ENCODE results near the gene AMPH.

DNA sequence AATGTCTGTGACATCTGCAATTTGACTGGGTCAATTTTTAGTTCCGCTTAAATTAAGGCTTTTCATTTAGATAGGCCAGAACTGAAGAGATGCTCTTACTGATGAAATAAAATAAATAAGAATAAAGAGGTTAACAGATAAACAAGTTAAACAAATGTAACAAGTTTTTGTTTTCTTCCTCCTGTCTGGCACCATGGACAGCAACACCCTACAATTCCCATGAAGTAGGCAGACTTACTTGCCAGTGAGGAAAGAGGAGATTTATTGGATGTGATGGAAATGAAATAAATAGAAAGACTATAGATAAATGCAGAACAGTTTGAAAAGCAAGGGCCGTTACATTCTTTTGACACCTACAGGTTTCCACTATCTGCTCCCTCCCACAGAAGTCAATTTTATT lies 118.5 kb downstream of the AMPH start:
- TF ChIP-seq ZNF384 (IDR thresholded peaks at IDR 0.05) (no peak), SP1 (IDR thresholded peaks at IDR 0.05) (no peak), HDGF (IDR thresholded peaks at IDR 0.05; ENCODE audit: borderline replicate concordance) (no peak), FOXM1 (IDR thresholded peaks at IDR 0.05; ENCODE audit: borderline replicate concordance) (no peak), FOXK2 (IDR thresholded peaks at IDR 0.05) (no peak), FOXA1 (IDR thresholded peaks at IDR 0.05) (no peak), TARDBP (IDR thresholded peaks at IDR 0.05) (no peak), SUZ12 (IDR thresholded peaks at IDR 0.05) (no peak), ARNT (IDR thresholded peaks at IDR 0.05) (no peak), NFRKB (IDR thresholded peaks at IDR 0.05) (no peak), L3MBTL2 (conservative IDR thresholded peaks at IDR 0.05) (no peak), BHLHE40 (IDR thresholded peaks at IDR 0.05; ENCODE audit: borderline replicate concordance) (no peak)

All from HEK293T (cell line).